Measurements from ENCODE around the gene SCP2D1. TPM values are rescaled to one million over a fixed set of nuclear protein-coding genes. Genes with fewer than 3 reads are reported as not detected.
A peak's percentile ranks its signal among the peaks of the same experiment; 100 is the strongest.

Gene SCP2D1
- total and polyA plus RNA-seq, 2 experiments from 2014 or later = not detected

DNA sequence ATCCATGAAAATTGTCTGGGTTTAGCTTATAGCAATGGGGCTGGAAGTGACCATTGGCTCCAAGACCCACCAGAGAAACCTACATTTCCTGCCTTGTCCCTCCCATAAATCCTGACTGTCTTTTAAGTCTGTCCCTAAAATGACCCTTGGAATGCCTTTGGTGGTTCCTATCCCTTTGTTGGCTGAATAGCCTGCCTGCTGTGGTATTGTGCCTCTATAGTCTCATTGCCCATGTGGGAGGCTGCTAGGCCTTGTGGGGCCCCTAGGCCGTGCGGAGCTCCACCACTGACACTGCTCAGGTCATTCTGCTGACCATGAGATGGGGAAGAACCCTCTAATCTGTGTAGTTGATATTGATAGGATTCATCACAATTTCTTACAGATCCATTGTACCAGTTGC lies 43.3 kb downstream of the SCP2D1 start:
- H3K27me3 ChIP-seq (ENCODE audit: insufficient read depth) = peaks cover 57% of the 10 kb centered on the region
- H3K27ac ChIP-seq (ENCODE audit: low read depth) = no peak overlapping the region

More for the DNA sequence above, 43.3 kb downstream of the SCP2D1 start:
- Histone ChIP-seq H3K9me2 (ENCODE audit: insufficient read depth) (0 out of 2 replicates have a peak, but pooled peaks cover 5% of the 10 kb centered on the region), H3K36me3 (ENCODE audit: insufficient read depth) (no peaks in the 10 kb centered on the region), H3K4me3 (no peak overlapping the region), H3F3A (replicated peaks; ENCODE audit: low read depth) (no peaks in the 10 kb centered on the region), H4K20me1 (replicated peaks; ENCODE audit: insufficient read depth) (no peaks in the 10 kb centered on the region; the same call in 1 of the 2 replicates), H2AFZ (no peak overlapping the region), H3K4me2 (no peak overlapping the region), H3K79me2 (replicated peaks; ENCODE audit: insufficient read depth) (no peaks in the 10 kb centered on the region), H3K4me1 (ENCODE audit: insufficient read depth) (no peaks in the 10 kb centered on the region)
- TF ChIP-seq NANOG (IDR thresholded peaks at IDR 0.05; ENCODE audit: borderline replicate concordance) (peak; percentile 64; the same call in 1 of the 2 replicates), POLR2AphosphoS5 (IDR thresholded peaks at IDR 0.05; ENCODE audit: low read depth) (peak; percentile 49; the same call in 1 of the 2 replicates)
- TF ChIP-seq, protein P1, sequence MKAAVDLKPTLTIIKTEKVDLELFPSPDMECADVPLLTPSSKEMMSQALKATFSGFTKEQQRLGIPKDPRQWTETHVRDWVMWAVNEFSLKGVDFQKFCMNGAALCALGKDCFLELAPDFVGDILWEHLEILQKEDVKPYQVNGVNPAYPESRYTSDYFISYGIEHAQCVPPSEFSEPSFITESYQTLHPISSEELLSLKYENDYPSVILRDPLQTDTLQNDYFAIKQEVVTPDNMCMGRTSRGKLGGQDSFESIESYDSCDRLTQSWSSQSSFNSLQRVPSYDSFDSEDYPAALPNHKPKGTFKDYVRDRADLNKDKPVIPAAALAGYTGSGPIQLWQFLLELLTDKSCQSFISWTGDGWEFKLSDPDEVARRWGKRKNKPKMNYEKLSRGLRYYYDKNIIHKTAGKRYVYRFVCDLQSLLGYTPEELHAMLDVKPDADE (IDR thresholded peaks at IDR 0.05) = no peak; the same call in 1 of the 2 replicates
- TF ChIP-seq, protein P2, sequence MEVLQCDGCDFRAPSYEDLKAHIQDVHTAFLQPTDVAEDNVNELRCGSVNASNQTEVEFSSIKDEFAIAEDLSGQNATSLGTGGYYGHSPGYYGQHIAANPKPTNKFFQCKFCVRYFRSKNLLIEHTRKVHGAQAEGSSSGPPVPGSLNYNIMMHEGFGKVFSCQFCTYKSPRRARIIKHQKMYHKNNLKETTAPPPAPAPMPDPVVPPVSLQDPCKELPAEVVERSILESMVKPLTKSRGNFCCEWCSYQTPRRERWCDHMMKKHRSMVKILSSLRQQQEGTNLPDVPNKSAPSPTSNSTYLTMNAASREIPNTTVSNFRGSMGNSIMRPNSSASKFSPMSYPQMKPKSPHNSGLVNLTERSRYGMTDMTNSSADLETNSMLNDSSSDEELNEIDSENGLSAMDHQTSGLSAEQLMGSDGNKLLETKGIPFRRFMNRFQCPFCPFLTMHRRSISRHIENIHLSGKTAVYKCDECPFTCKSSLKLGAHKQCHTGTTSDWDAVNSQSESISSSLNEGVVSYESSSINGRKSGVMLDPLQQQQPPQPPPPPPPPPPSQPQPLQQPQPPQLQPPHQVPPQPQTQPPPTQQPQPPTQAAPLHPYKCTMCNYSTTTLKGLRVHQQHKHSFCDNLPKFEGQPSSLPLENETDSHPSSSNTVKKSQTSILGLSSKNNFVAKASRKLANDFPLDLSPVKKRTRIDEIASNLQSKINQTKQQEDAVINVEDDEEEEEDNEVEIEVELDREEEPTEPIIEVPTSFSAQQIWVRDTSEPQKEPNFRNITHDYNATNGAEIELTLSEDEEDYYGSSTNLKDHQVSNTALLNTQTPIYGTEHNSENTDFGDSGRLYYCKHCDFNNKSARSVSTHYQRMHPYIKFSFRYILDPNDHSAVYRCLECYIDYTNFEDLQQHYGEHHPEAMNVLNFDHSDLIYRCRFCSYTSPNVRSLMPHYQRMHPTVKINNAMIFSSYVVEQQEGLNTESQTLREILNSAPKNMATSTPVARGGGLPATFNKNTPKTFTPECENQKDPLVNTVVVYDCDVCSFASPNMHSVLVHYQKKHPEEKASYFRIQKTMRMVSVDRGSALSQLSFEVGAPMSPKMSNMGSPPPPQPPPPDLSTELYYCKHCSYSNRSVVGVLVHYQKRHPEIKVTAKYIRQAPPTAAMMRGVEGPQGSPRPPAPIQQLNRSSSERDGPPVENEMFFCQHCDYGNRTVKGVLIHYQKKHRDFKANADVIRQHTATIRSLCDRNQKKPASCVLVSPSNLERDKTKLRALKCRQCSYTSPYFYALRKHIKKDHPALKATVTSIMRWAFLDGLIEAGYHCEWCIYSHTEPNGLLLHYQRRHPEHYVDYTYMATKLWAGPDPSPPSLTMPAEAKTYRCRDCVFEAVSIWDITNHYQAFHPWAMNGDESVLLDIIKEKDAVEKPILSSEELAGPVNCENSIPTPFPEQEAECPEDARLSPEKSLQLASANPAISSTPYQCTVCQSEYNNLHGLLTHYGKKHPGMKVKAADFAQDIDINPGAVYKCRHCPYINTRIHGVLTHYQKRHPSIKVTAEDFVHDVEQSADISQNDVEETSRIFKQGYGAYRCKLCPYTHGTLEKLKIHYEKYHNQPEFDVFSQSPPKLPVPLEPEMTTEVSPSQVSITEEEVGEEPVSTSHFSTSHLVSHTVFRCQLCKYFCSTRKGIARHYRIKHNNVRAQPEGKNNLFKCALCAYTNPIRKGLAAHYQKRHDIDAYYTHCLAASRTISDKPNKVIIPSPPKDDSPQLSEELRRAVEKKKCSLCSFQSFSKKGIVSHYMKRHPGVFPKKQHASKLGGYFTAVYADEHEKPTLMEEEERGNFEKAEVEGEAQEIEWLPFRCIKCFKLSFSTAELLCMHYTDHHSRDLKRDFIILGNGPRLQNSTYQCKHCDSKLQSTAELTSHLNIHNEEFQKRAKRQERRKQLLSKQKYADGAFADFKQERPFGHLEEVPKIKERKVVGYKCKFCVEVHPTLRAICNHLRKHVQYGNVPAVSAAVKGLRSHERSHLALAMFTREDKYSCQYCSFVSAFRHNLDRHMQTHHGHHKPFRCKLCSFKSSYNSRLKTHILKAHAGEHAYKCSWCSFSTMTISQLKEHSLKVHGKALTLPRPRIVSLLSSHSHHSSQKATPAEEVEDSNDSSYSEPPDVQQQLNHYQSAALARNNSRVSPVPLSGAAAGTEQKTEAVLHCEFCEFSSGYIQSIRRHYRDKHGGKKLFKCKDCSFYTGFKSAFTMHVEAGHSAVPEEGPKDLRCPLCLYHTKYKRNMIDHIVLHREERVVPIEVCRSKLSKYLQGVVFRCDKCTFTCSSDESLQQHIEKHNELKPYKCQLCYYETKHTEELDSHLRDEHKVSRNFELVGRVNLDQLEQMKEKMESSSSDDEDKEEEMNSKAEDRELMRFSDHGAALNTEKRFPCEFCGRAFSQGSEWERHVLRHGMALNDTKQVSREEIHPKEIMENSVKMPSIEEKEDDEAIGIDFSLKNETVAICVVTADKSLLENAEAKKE (CRISPR knock-in tag; IDR thresholded peaks at IDR 0.05) = 0 out of 2 replicates have a peak, but pooled peaks have one; percentile 31
- peaks cover 43% of the 10 kb centered on the region for H3K27me3 Mint-ChIP-seq (ENCODE audit: insufficient read depth, low read depth, poor library complexity)
- H3K27ac Mint-ChIP-seq = no peak overlapping the region
- no peaks in the 10 kb centered on the region for H3K36me3 Mint-ChIP-seq (ENCODE audit: low read depth)
- peaks cover 5% of the 10 kb centered on the region; the same call in 2 of the 3 replicates for H3K9me3 Mint-ChIP-seq
- peaks cover 9% of the 10 kb centered on the region for H3K4me1 Mint-ChIP-seq
- DNase-seq (ENCODE audit: low spot score) = peak; percentile 73
- ATAC-seq = peak; percentile 100
- H3K4me3 Mint-ChIP-seq = no peak overlapping the region

All from GM23338 (cell line).